Erythroblast (primary cell): ENCODE results near the gene TMEM204.

Source experiments
- DNase-seq, 2 experiments: peaks; one replicate each; lab custom pipeline; 2025; lab: John Stamatoyannopoulos, UW
- GATA1 ChIP-seq: IDR thresholded peaks from 2 replicates; pipeline ENCODE4 v1.6.1; 2011; ENCODE audit warnings: low read depth, mild to moderate bottlenecking, control low read depth, low read length, moderate library complexity
- POLR2A ChIP-seq: IDR thresholded peaks from 2 replicates; pipeline ENCODE4 v1.6.1; 2011; ENCODE audit warnings: mild to moderate bottlenecking, low read length

The TMEM204 gene

DNA sequence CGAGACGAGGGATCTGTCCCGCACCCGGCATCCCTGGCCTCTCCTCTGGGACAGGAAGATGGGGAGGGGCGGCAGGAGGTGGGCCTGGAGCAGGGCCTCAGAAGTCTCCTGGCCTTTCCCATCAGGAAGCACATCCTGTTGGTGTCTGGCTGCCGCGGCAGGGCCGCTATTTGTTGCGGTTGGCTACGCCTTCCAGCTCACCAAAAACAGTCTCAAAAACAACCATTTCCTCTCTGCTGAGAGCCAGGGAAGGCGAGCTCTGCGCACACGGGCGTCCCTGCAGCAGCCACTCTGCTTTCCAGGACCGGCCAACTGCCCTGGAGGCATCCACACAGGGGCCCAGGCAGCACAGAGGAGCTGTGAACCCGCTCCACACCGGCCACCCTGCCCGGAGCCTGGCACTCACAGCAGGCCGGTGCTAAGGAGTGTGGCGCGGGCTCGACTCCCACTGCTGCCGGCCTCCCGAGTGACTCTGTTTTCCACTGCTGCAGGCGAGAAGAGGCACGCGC lies at the start of gene TMEM204:
TMEM204 (plus strand) TSS at position 224 of the 509 bp plus-strand sequence. CDS start 610 bp downstream, outside the sequence.
- no peak for DNase-seq
- TF ChIP-seq POLR2A, result no peak
- TF ChIP-seq GATA1, result no peak

DNA sequence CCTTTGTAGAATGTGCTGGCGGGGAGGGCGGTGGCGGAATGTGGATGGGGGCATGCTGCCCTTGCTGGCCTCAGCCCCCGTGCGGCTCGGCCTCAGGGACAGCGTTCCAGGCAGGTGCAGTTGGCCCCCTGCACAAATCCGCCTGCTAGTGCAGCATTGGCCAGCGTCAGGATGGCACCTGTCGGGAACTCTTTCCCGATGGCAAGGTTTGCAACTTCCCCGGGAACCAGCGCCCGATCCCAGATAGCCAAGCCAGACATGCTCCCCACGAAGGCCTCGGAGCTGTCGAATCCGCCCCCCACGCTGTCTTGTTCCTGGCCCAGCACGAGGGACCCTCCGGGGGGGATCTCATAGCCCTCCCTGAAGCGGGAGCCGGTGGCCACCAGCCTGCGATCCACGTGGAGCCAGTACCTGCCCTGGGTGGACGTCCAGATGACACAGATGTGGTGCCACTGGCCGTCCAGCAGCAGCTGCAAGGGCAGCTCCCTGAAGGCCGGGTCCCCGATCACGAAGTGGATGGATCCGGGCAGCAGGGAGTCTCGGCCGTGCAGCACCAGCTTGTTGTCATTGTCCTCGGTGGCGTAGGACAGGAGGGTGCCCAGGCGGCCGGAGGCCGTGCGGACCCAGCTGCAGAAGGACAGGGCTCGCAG lies 47.5 kb upstream of the TMEM204 start:
- DNase-seq, result no peak
- TF ChIP-seq POLR2A (no peak), GATA1 (no peak)

- TF ChIP-seq GATA1 (no peak), POLR2A (no peak)
- no peak for DNase-seq
Observed at GRCh38 chr16:1486551-1487390, 46.7 kb upstream of the TMEM204 start.

- DNase-seq, result no peak
- TF ChIP-seq GATA1, result no peak
- TF ChIP-seq POLR2A, result no peak
Observed at GRCh38 chr16:1487395-1488053, 45.9 kb upstream of the TMEM204 start.

DNA sequence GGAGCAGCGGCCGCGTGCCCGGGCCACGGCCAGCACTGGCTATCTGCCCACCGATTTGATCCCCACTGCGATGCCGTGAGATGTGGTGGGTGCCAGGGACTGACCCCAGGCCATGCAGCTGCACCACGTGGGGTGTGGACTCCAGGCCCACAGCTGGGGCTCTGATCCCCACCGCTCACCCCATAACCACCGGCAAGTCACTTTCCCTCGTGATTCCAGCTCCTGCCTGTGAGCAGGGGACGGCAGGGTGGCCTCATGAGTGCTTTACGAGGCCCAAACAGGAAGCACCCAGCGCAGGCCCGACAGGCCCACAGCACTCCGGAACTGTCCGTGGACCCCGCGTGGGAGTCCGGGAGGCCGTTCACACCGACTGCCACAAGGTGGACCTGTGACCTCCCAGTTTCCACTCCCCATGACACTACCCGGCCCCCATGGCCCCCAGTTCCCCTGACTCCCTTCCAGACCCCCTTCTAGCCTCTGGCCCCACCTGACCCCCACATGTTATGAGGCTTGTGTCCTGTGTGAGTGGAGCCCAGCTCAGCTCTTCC lies 45.3 kb upstream of the TMEM204 start:
- no peak for DNase-seq
- TF ChIP-seq GATA1 (no peak), POLR2A (no peak)

GRCh38 chr16:1488619-1489018 lies 44.8 kb upstream of the TMEM204 start, which contains the start of gene PTX4:
PTX4 (minus strand) TSS chr16:1488944; CDS start chr16:1488909, 35 bp downstream.
- TF ChIP-seq GATA1, result no peak
- TF ChIP-seq POLR2A, result no peak
- DNase-seq, result no peak

DNA sequence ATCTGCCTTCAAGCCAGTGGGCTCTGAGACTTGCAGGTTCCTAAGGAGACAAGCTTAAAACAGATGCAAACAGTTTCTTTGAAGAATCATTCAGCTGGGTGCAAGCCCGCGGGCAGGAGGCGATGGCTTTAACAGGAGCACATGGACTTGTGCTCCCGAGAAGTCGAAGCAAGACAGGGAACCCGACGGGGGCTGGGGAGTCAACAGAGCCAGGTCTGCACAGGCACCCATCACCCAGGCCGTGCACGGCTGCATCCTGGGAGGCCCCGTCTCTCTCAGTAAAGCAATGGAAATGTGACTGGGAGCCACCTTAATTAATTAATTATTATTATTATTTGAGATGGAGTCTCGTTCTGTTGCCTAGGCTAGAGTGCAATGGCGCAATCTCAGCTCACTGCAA lies 44.4 kb upstream of the TMEM204 start:
- no peak for TF ChIP-seq POLR2A
- TF ChIP-seq GATA1, result no peak
- DNase-seq, result no peak

- no peak for TF ChIP-seq GATA1
- TF ChIP-seq POLR2A, result no peak
- no peak for DNase-seq
Observed at GRCh38 chr16:1491327-1491726, 42.1 kb upstream of the TMEM204 start.

GRCh38 chr16:1492082-1492922 lies 41.2 kb upstream of the TMEM204 start:
- DNase-seq, result no peak
- TF ChIP-seq POLR2A (no peak), GATA1 (no peak)

- TF ChIP-seq POLR2A (peak; percentile 48), GATA1 (no peak)
Observed at GRCh38 chr16:1492923-1493745, 40.3 kb upstream of the TMEM204 start, which contains the start of gene TELO2. TELO2 (plus strand) TSS chr16:1493360; CDS start chr16:1494282, 922 bp downstream.

GRCh38 chr16:1493746-1494094 lies 39.7 kb upstream of the TMEM204 start:
- DNase-seq, result peak; percentile 62 to 71
- TF ChIP-seq GATA1, result no peak
- TF ChIP-seq POLR2A, result no peak

More at GRCh38 chr16:1492923-1493745, 40.3 kb upstream of the TMEM204 start, which contains the start of gene TELO2:
- DNase-seq, result peak; percentile 88 to 94

DNA sequence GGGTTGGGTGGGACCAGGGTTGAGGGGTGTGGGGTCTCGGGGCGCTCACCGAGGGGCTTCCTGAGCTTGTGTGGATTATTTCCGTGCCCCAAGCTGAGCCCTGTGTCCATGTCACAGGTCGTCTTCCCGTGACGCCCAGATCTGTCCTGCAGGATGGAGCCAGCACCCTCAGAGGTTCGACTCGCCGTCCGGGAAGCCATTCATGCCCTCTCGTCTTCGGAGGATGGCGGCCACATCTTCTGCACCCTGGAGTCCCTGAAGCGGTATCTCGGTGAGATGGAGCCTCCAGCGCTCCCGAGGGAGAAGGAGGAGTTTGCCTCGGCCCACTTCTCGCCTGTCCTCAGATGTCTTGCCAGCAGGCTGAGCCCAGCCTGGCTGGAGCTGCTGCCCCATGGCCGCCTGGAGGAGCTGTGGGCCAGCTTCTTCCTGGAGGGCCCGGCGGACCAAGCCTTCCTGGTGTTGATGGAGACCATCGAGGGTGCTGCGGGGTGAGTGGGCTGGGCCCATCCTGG lies 39.3 kb upstream of the TMEM204 start:
- TF ChIP-seq GATA1 (no peak), POLR2A (no peak)
- DNase-seq, result peak; percentile 48 to 50
